ENCODE results near the gene TLNRD1. TPM values are rescaled to one million over a fixed set of nuclear protein-coding genes. Genes with fewer than 3 reads are reported as not detected.

The TLNRD1 gene
- polyA plus RNA-seq, 3 donors: 7.1 to 10.8 (median 8.4) TPM

DNA sequence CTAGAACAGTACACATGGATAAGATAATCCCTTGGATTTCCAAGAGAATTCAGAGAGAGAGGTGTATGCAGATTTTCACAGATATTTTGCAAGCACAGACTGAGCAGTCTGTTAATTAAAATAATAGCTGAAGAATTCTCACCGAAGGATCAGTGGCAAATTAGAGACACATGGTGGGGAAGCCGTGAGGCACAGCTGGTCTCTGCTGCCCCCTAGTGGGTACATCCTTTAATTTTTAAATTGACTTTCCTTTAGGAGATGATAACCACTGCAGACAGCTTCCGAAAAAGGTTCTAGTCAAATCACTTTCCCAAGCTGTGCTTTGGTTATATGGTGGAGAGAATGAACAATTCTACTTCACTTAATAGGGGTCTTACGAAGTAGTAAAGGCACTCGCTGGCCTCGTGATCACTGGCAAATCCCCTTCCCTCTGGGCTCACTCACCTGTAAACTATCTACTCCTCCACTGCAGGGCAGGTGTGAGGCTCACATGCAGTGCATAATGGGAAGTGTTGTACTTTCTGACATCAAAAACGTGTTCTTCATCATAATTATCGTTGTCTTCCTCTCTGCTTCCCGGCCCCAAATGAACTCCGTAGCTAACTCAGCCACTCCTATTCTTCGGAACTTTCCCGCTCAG, 30.6 kb upstream of the TLNRD1 start:
- peak in 9 of 11 donors; percentile 40 to 68 (median 53) for DNase-seq (ENCODE audit: extremely low read depth in 1 of 11, low read depth in 9 of 11, low spot score in 4 of 11)

DNA sequence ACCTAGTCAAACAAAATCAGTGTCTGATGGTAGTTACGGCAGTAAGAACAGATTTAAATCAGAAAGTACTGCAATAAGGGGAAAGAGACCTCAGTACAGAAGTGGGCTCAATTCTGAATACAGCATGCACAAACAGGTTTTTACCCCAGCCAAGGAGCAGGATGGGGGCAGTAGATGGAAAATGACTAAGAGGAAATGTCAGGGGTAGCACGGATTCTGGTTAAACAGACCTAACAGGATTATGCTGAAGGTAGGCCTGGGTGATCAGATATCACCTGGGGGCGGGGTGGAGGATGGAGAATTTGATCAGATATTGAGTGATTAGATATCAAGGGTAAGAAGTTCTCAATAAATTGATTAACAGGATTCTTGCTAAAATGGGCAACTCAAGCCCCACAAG, 30.1 kb upstream of the TLNRD1 start:
- no peak for DNase-seq (ENCODE audit: extremely low read depth in 1 of 11, low read depth in 9 of 11, low spot score in 4 of 11)

DNA sequence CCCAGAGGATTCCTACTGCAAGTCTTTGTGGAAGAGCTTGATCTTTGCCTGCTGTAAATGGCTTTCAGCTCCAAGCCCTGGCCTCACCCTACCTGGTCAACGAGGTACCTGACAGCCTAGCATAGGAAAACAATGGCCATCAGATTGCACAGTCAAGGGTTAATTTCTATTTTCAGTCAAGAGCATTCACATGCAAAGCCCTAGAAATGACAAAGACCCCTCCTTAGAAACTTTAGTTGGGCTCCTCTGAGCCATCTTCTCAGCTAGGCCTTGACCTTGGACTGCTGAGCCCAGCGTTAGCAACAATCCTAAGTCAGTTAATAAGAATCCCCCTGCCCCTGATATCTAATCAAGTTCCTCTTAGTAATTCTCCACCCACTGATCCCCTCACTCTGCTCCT, 29.6 kb upstream of the TLNRD1 start:
- DNase-seq (ENCODE audit: extremely low read depth in 1 of 11, low read depth in 9 of 11, low spot score in 4 of 11): no peak

DNA sequence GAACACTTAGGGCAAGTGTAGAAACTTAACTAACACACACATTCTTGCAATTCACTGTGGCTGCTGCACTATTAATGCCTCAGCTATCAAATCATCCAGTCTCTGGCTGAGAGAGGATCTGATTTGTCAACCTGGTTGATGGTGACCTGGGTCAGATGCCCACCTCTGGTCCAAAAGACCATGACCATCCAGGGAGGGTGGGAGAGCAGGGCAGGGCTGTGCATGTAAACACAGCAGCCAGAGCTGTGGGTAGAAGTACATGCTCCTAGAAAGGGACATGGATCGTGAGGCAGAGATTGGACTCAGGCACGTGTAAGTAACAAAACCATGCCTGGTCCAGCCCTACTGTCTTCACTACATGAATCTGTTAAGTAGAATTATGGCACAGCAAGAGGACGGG, 28.4 kb upstream of the TLNRD1 start:
- DNase-seq (ENCODE audit: extremely low read depth in 1 of 11, low read depth in 9 of 11, low spot score in 4 of 11): no peak

DNA sequence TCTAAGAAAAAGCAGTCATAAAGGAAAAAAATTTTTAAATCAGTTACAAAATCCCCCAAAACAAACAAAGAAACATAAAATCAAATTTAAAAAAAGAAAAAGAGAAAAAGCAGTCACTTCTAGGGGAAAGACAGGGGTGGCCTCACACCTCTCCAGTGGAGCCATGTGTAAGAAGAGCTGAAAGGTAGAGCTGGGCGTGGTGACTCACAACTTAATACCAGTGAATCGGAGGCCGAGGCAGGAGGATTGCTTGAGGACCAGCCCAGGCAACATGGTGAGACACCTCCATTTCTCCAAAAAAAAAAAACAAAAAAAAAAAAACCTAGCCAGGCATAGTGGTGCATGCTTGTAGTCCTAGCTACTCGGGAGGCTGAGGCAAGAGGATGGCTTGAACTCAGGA, 25.8 kb upstream of the TLNRD1 start:
- DNase-seq (ENCODE audit: extremely low read depth in 1 of 11, low read depth in 9 of 11, low spot score in 4 of 11): no peak

DNA sequence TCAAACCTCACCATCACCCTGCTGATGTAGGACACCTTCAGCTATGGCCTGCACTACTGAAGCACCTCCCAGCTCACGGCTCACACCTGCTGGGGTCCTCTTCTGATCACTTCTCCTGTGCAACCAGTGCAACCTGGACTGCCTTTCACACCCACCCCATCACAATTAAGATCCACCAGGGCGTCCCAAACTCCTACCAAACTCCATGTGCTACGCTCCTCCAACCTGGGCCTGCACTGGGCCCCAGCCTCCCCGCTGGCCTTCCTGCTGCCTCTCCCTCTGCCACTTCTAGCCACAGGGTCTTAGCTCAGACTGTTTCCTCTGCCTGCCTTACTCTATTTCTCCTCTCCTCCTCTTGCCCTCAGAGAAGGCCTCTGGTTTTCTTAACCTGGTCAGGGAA, 23.9 kb upstream of the TLNRD1 start:
- no peak for DNase-seq (ENCODE audit: extremely low read depth in 1 of 11, low read depth in 9 of 11, low spot score in 4 of 11)

DNA sequence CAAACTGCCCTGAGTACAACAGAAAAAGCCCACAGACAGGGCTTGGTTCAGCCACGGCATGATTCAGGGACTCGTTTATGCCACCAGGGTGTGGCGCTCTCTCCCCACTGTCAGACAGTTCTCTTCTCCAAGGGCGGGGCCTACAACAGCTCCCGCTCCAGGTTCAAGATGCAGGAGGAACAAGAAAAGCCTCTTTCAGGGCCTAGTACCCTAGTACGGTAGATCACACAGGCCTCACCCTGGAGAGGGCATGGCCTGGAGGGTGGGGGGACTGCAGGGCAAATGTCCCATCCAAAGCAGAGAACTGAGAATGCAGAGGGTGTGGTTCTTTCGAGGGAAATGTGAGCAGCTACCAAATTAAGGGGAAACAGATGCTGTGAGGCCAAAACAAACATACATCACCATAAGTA, 23.1 kb upstream of the TLNRD1 start:
- no peak for DNase-seq (ENCODE audit: extremely low read depth in 1 of 11, low read depth in 9 of 11, low spot score in 4 of 11)

DNA sequence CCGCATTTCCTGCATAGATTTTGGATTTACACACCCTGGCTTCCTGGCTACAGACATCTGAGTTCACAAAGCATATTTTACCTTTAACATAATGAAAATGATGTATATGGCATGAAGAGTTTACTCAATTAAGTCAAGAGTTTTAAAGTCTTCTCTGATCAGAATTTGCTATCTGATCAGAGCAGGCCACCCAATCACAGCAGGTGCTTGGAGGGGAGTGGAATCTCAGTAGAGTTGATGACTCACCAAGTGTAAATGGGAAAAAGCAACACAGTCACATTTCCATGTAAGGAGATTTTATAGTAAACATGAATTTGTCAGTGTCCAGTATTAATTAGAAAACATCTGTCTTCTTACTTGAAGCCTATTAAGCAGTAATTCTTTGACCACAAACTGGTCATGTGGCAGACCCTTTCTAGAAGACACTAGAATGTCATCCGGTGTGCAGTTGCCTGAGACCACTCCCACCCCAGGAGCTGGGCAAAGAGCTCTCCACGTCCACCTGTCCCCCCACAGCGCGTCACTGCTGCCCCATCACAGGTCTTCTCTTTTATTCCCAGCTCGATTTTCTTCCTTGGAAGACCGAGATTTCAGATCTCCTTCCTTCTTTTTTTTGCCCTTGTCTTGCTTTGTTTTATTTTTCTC, 21.9 kb upstream of the TLNRD1 start:
- no peak for DNase-seq (ENCODE audit: extremely low read depth in 1 of 11, low read depth in 9 of 11, low spot score in 4 of 11)

DNA sequence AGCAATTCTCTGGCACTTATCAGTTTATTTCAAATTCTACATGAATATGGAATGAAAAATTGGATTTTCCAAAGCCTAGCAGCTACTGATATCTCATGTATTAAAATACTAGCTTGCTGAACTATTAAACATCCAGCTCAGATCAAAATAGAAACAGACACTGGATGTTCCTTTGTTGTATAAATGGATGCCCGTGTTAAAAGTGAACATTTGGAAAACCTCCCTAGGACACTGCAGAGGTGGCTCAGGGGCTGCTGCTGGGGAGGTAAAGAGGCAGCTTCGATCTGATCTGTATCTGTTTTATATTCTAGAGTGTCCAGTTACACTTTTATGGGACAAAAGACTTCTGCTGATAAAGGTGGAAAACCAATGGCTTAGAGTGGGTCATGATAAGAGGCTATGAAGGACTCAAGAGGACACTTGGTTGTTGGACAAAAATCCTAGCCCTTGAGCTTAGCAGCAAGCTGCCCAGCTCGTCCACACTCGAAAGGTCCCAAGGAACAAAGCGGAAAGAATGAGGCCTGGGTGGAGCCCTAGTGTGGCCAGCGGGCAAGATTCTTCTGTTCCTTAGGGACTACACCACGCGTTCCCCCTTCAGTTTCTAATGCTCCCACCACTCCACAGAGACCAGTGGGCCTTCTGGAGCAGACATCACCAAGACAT, 21.1 kb upstream of the TLNRD1 start:
- no peak for DNase-seq (ENCODE audit: extremely low read depth in 1 of 11, low read depth in 9 of 11, low spot score in 4 of 11)

DNA sequence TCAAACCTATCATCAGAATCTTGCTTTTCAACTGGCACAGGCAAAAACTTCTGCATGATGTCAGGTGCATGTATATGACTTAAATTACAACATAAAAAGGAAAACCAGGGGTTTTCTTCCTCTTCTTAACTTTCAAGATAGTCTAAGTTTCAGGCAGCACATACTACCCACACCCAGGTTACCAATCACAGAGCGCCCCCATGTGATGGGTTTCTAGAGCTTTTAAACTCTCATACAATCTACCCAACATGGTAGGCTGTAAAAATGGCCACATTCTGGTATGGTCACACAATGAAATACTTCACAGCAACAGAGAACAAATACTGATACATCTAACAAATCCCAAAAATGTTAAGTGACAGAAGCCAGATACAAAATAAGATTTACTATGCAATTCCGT, 18.5 kb upstream of the TLNRD1 start:
- DNase-seq (ENCODE audit: extremely low read depth in 1 of 11, low read depth in 9 of 11, low spot score in 4 of 11): no peak

DNA sequence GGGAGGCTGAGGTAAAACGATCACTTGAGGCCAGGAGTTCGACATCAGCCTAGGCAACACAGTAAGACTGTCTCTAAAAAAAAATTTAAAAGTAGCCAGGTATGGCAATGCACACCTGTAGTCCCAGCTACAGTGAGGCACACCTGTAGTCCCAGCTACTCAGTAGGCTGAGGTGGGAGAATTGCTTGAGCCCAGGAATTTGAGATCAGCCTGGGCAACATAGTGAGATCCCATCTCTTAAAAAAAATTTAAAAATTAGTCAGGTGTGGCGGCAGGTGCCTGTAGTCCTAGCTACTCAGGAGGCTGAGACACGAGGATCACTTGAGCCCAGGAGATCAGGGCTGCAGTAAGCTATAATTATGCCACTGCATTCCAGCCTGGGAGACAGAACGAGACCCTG, 17.9 kb upstream of the TLNRD1 start:
- no peak for DNase-seq (ENCODE audit: extremely low read depth in 1 of 11, low read depth in 9 of 11, low spot score in 4 of 11)

DNA sequence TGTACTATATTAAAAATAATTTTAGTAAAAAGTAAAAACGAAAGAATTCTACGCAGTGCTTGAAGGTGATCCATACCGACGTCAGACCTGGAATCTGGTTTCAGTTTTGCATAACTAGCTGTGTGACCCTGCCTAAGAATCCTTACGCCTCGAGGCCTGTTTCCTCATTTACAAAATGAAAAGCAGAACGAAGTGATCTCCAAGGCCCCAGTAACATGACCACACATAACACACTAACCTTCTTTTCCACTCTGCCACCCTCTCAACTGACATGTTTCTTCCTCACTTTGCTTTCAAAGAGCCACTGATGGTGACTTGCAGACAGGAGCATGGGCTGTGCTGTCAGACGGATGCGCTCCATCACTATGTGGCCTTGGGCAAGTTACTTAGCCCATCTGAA, 15.9 kb upstream of the TLNRD1 start:
- no peak for DNase-seq (ENCODE audit: extremely low read depth in 1 of 11, low read depth in 9 of 11, low spot score in 4 of 11)

DNA sequence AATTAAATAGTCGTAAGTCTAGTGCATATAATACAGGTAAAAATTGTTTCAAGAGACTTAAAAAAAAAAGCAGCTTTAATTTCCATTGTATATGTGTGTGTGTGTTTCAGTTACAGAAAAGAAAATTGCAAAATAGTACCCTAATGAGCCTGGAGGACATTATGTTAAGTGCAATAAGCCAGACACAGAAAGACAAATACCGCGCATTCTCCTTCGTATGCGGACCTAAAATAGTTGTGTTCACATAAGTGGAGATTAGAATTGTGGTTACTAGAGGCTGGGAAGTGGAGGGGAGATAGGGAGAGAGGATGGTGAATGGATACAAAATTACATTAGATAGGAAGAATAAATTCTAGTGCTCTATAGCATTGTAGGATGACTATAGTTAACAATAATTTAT, 14.7 kb upstream of the TLNRD1 start:
- DNase-seq (ENCODE audit: extremely low read depth in 1 of 11, low read depth in 9 of 11, low spot score in 4 of 11): no peak

DNA sequence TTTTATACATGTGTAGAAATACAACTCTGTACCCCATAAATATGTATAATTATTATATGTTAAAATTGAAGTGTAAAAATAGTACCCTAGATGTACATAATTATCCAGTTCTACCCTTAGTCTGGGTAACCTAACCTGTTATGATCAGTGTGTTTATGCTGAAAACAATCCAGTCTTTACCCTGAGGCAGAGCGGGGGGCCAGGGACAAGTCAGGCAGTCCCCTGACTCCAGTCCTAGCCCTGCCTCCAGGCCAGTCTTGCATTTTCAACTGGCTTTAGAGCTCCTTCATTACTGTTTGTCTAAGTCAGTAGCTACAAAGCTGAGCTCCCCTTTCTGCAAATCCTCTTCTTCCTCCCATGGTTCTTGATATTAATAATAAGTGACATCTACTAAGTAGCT, 14.2 kb upstream of the TLNRD1 start:
- DNase-seq (ENCODE audit: extremely low read depth in 1 of 11, low read depth in 9 of 11, low spot score in 4 of 11): no peak

DNA sequence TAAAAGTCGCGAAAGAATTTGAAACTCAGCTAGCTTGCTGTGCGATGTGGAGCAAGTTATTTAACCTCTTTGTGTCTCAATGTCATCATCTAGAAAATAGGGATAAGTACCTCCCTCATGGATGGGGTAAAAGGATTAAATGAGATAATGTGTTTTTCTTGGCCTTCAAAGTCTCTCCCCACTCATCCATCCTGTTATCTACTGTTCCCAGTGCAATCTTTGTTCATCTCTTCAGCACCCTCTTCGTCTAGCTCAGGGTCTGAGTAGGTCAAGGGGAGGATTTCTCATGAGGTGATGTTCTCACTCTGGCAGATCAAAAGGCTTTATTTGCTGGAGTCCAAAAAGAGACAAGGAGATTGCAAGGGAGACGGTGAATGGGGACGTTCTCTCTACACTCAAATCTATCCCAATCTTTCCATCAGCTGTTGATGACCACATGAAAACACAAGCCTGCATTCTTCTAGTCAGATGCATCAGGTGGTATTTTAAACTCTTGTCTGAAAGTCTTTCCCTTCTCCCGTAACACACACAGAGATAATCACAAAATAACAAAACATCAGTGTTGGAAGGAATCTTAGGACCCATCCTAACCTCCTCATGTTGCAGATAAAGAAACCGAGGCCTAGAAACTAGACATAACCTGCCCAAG, 12.5 kb upstream of the TLNRD1 start:
- DNase-seq (ENCODE audit: extremely low read depth in 1 of 11, low read depth in 9 of 11, low spot score in 4 of 11): no peak

DNA sequence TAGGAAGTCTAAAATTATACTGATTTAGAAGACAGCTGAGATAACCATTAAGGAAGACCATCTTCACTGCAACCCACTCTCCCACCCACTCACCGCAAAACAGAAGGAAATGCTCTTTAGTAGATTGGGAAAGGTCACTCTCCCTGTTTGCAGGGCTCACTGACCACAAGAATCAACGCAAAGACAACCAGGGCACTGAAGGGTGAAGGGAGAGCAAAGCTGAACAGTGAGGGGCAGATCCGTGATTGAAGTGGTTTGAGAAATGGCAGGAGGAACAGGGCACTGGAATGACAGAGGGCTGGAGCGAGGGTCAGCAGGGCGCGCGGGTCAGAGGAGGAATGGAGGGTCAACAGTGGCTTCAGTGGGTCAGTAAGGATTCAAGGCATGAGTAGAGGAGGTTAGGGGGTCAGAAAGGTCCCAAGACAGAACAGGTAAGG, 11.6 kb upstream of the TLNRD1 start:
- no peak for DNase-seq (ENCODE audit: extremely low read depth in 1 of 11, low read depth in 9 of 11, low spot score in 4 of 11)

DNA sequence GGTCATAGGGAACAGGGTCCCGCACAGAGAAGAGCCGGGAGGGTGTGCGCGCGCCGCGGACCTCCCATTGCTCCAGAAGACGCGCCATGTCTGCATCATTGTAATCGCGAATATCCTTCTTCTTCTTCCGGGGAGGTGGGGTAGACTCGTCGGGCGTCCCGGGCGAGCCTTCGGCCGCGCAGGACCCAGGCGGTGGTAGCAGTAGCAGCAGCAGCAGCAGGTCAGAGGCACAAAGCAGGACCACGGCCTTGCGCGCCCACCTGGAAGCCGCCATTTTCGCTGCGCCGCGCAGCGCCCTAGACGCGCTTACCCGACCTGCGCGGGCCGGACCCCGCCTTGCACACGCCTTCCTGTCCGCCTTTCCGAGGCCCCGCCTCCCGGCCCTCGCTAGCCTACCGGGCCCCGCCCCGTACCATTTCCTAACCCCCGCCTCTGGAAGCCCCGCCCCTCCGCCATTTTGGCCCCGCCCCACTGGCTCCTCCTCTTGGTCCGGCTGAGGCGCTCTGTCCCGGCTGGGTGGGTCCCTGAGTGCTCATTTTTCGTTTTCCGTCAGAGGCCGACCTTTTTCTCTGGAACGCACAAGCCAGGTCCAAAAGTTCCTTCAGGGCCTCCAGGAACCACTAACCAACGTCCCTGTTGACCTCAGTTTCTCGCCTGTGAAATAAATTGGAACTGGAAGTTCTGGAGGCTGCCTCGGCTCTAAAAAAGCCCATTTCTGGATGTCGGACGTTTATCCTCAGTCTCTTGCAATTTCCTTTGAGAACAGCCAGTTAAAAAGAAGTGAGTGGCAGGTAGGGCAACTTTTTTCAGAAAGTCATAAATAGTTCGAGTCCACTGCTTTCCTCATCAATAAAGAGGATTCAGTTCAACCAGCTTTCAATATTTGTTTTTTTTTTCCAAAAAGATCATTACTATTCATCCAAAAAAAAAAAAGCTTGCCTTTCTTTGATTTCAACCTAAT, 10.9 kb upstream of the TLNRD1 start, which contains the start of gene MESD:
MESD (minus strand) TSS at position 302 of the 961 bp plus-strand sequence; CDS start at position 274, 28 bp downstream.
- peak; percentile 90 to 97 (median 94) for DNase-seq (ENCODE audit: extremely low read depth in 1 of 11, low read depth in 9 of 11, low spot score in 4 of 11)

DNA sequence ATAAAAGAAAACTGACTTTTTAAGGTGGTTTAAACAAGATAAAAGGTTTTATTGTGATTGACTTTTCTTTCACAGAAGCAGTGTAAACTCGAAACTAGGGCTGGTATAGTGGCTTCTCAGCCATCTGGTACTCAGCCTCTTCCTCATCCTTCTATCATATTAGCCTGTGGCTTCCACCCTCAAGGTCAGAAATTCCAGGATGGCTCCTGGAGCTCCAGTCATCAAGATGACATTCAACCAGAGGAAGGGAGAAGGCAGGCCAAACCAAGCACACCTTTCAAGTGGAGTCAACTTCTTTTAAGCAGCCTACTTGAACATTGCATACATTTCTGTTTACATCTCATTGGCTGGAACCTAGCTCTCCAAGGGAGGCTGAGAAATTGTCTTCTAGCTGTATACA, 9.8 kb upstream of the TLNRD1 start:
- no peak for DNase-seq (ENCODE audit: extremely low read depth in 1 of 11, low read depth in 9 of 11, low spot score in 4 of 11)

DNA sequence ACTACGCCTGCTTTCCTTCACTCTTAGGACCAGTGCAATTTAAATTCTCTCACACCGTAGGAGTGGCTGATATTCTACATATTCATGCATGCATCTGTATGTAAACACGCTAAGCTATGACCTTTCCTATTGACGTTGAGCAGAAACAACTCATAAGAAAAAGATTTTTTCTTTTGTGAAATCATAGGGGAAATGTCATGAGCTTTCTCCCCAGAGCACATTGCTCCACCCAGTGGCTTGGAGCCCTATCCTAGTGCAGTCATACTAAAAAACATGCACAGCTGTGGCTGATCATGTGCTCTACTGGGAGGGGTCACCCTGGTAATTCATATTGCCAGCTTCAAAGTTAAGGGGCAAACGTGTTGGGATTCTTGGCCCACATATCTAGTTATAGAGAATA, 9.3 kb upstream of the TLNRD1 start:
- DNase-seq (ENCODE audit: extremely low read depth in 1 of 11, low read depth in 9 of 11, low spot score in 4 of 11): no peak

Measured in renal cortex interstitium (tissue), 11 donors.